ENCODE results near the gene TASOR2.

Gene TASOR2

DNA sequence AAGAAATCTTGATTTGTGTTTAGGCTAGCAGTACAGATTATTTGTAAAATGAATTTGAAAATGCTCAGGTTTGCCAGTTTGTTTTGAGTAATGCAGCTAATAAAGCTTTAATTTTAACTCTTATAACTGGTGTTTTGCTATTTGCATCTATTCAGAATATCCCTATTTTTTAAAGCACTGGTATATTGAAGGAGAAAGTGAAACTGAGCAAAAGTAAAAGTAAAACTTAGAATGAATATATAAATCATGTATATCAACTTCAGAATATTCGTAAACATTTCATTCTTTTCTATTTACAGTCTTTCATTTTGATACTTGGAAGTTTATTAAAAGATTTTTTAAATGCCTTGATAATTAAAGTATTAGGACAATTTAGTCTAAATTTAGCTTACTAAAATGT lies 26.2 kb downstream of the TASOR2 start:
- H3K4me1 Mint-ChIP-seq: peaks cover 19% of the 10 kb centered on the region
- H3K27me3 Mint-ChIP-seq (ENCODE audit: low read depth): no peaks in the 10 kb centered on the region
- no peak overlapping the region for H3K27ac Mint-ChIP-seq
- H3K36me3 Mint-ChIP-seq (ENCODE audit: low read depth): no peaks in the 10 kb centered on the region
- H3K4me3 Mint-ChIP-seq: no peak overlapping the region
- TF ChIP-seq CTCF (IDR thresholded peaks at IDR 0.05; ENCODE audit: unreplicated experiment in 3 of 3): no peak
- no peaks in the 10 kb centered on the region for H3K9me3 Mint-ChIP-seq

GRCh38 chr10:5711642-5712041 lies 27.0 kb downstream of the TASOR2 start:
- H3K4me1 Mint-ChIP-seq: peaks cover 19% of the 10 kb centered on the region

GRCh38 chr10:5719546-5719945 lies 34.9 kb downstream of the TASOR2 start:
- Mint-ChIP-seq H3K9me3 (no peaks in the 10 kb centered on the region), H3K27ac (no peak overlapping the region), H3K4me3 (no peak overlapping the region), H3K4me1 (no peaks in the 10 kb centered on the region), H3K36me3 (ENCODE audit: low read depth) (peaks cover 16% of the 10 kb centered on the region), H3K27me3 (ENCODE audit: low read depth) (no peaks in the 10 kb centered on the region)
- TF ChIP-seq CTCF (IDR thresholded peaks at IDR 0.05; ENCODE audit: unreplicated experiment in 3 of 3): no peak

More at GRCh38 chr10:5711642-5712041, 27.0 kb downstream of the TASOR2 start:
- H3K36me3 Mint-ChIP-seq (ENCODE audit: low read depth): no peaks in the 10 kb centered on the region
- TF ChIP-seq CTCF (IDR thresholded peaks at IDR 0.05; ENCODE audit: unreplicated experiment in 3 of 3): no peak
- no peak overlapping the region for H3K27ac Mint-ChIP-seq
- H3K4me3 Mint-ChIP-seq: no peak overlapping the region
- no peaks in the 10 kb centered on the region for H3K9me3 Mint-ChIP-seq
- H3K27me3 Mint-ChIP-seq (ENCODE audit: low read depth): no peaks in the 10 kb centered on the region

GRCh38 chr10:5720182-5720581 lies 35.5 kb downstream of the TASOR2 start:
- TF ChIP-seq CTCF (IDR thresholded peaks at IDR 0.05; ENCODE audit: unreplicated experiment in 3 of 3): no peak
- no peak overlapping the region for H3K27ac Mint-ChIP-seq

GRCh38 chr10:5723692-5724091 lies 39.1 kb downstream of the TASOR2 start:
- no peak for TF ChIP-seq CTCF (IDR thresholded peaks at IDR 0.05; ENCODE audit: unreplicated experiment in 3 of 3)
- Mint-ChIP-seq H3K27ac (no peak overlapping the region), H3K36me3 (ENCODE audit: low read depth) (peaks cover 33% of the 10 kb centered on the region), H3K9me3 (no peaks in the 10 kb centered on the region), H3K27me3 (ENCODE audit: low read depth) (no peaks in the 10 kb centered on the region), H3K4me3 (no peak overlapping the region), H3K4me1 (no peaks in the 10 kb centered on the region)

More at GRCh38 chr10:5720182-5720581, 35.5 kb downstream of the TASOR2 start:
- Mint-ChIP-seq H3K9me3 (no peaks in the 10 kb centered on the region), H3K4me1 (no peaks in the 10 kb centered on the region), H3K4me3 (no peak overlapping the region), H3K27me3 (ENCODE audit: low read depth) (no peaks in the 10 kb centered on the region), H3K36me3 (ENCODE audit: low read depth) (peaks cover 20% of the 10 kb centered on the region)

DNA sequence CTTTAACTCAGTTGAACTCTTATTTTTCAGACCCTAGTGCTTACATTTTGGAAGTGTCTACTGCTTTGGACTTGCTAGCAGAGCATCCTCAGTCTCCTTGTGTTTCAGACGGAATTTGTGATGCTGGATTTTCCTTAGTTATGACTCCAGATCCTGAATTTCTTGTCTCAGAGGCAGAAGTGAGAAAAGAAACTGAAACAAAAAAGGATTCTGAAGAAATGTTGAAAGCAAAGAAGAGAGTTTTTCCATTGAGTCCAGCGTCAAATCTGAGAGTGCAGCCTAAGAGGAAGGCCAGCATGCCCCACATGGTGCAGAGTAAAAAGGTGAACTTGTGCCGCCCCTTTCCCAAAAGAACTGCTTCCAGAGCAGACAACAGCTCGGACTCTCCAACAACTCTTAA lies 46.1 kb downstream of the TASOR2 start:
- peaks cover 45% of the 10 kb centered on the region for H3K36me3 Mint-ChIP-seq (ENCODE audit: low read depth)
- H3K4me3 Mint-ChIP-seq: no peak overlapping the region
- TF ChIP-seq CTCF (IDR thresholded peaks at IDR 0.05; ENCODE audit: unreplicated experiment in 3 of 3): no peak
- no peaks in the 10 kb centered on the region for H3K27me3 Mint-ChIP-seq (ENCODE audit: low read depth)
- H3K9me3 Mint-ChIP-seq: no peaks in the 10 kb centered on the region
- H3K4me1 Mint-ChIP-seq: no peaks in the 10 kb centered on the region
- no peak overlapping the region for H3K27ac Mint-ChIP-seq

Data from nephron (organoid).